ENCODE results near the gene STX11. TPM values are rescaled to one million over a fixed set of nuclear protein-coding genes. Genes with fewer than 3 reads are reported as not detected.

The STX11 gene
- total RNA-seq, 1 donor from 2014 or later = not detected

GRCh38 chr6:144194293-144194810 is 44.0 kb downstream of the STX11 start:
- H3K4me3 Mint-ChIP-seq = no peak overlapping the region
- no peak for DNase-seq (ENCODE audit: low read depth, low spot score)
- H3K36me3 Mint-ChIP-seq (ENCODE audit: low read depth) = no peaks in the 10 kb centered on the region
- no peaks in the 10 kb centered on the region for H3K27me3 Mint-ChIP-seq (ENCODE audit: low read depth)
- peaks cover 6% of the 10 kb centered on the region for H3K4me1 Mint-ChIP-seq
- no peak overlapping the region for H3K27ac Mint-ChIP-seq (ENCODE audit: unreplicated experiment)
- no peaks in the 10 kb centered on the region for H3K9me3 Mint-ChIP-seq
- no peak for TF ChIP-seq CTCF (conservative IDR thresholded peaks at IDR 0.05)

GRCh38 chr6:144195671-144196270 is 45.5 kb downstream of the STX11 start:
- TF ChIP-seq CTCF (conservative IDR thresholded peaks at IDR 0.05) = no peak
- no peaks in the 10 kb centered on the region for H3K27me3 Mint-ChIP-seq (ENCODE audit: low read depth)
- peaks cover 2% of the 10 kb centered on the region for H3K9me3 Mint-ChIP-seq
- no peak overlapping the region for H3K4me3 Mint-ChIP-seq
- no peak for DNase-seq (ENCODE audit: low read depth, low spot score)
- H3K4me1 Mint-ChIP-seq = peaks cover 6% of the 10 kb centered on the region
- no peak overlapping the region for H3K27ac Mint-ChIP-seq (ENCODE audit: unreplicated experiment)
- no peaks in the 10 kb centered on the region for H3K36me3 Mint-ChIP-seq (ENCODE audit: low read depth)

- peaks cover 6% of the 10 kb centered on the region for H3K4me1 Mint-ChIP-seq
- TF ChIP-seq CTCF (conservative IDR thresholded peaks at IDR 0.05) = no peak
- H3K4me3 Mint-ChIP-seq = no peak overlapping the region
- no peaks in the 10 kb centered on the region for H3K36me3 Mint-ChIP-seq (ENCODE audit: low read depth)
- H3K27ac Mint-ChIP-seq (ENCODE audit: unreplicated experiment) = no peak overlapping the region
- DNase-seq (ENCODE audit: low read depth, low spot score) = no peak
- H3K27me3 Mint-ChIP-seq (ENCODE audit: low read depth) = no peaks in the 10 kb centered on the region
- H3K9me3 Mint-ChIP-seq = peaks cover 9% of the 10 kb centered on the region
These were observed 47.6 kb downstream of the STX11 start for GRCh38 chr6:144197919-144198318.

- H3K4me3 Mint-ChIP-seq = no peak overlapping the region
- no peak for TF ChIP-seq CTCF (conservative IDR thresholded peaks at IDR 0.05)
- peaks cover 22% of the 10 kb centered on the region for H3K9me3 Mint-ChIP-seq
- no peaks in the 10 kb centered on the region for H3K36me3 Mint-ChIP-seq (ENCODE audit: low read depth)
- peaks cover 27% of the 10 kb centered on the region for H3K27me3 Mint-ChIP-seq (ENCODE audit: low read depth)
- no peaks in the 10 kb centered on the region for H3K4me1 Mint-ChIP-seq
- no peak overlapping the region for H3K27ac Mint-ChIP-seq (ENCODE audit: unreplicated experiment)
- no peak for DNase-seq (ENCODE audit: low read depth, low spot score)
These were observed 52.7 kb downstream of the STX11 start for GRCh38 chr6:144202879-144203468.

- DNase-seq (ENCODE audit: low read depth, low spot score) = no peak
- no peak overlapping the region for H3K27ac Mint-ChIP-seq (ENCODE audit: unreplicated experiment)
- peaks cover 29% of the 10 kb centered on the region for H3K27me3 Mint-ChIP-seq (ENCODE audit: low read depth)
- peaks cover 10% of the 10 kb centered on the region for H3K4me1 Mint-ChIP-seq
- H3K4me3 Mint-ChIP-seq = peak overlapping the region; percentile 5
- no peaks in the 10 kb centered on the region for H3K36me3 Mint-ChIP-seq (ENCODE audit: low read depth)
- no peak for TF ChIP-seq CTCF (conservative IDR thresholded peaks at IDR 0.05)
- H3K9me3 Mint-ChIP-seq = no peaks in the 10 kb centered on the region
These were observed 60.8 kb downstream of the STX11 start for GRCh38 chr6:144211160-144211559.

All from neural crest cell (in vitro differentiated cells).